ENCODE data around the gene RELL2.

RELL2 gene

DNA sequence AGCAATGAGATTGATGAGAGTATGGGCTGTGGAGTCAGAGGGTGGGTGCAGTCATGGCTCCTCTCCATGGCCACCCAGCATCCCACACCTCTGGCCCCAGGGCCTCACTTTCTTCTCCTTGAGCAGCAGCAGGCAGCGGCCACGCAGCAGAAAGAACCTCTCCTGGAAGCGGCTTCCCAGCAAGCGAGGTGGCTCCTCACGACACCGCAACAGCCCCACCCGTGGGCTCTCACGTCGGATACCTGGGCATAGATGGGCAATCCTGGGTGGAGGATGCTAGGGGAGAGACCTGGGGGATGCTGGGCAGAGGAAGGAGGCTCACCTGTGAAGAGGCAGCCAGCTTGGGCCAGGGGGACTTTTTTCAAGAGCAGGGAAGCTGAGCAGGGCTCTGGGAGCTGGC is 19.6 kb downstream of the RELL2 start:
- no peak for TF ChIP-seq PRDM1 (tag by site-specific recombination; IDR thresholded peaks at IDR 0.05)
- no peak for TF ChIP-seq KLF1 (tag by site-specific recombination; IDR thresholded peaks at IDR 0.05)
- TF ChIP-seq, protein P1, sequence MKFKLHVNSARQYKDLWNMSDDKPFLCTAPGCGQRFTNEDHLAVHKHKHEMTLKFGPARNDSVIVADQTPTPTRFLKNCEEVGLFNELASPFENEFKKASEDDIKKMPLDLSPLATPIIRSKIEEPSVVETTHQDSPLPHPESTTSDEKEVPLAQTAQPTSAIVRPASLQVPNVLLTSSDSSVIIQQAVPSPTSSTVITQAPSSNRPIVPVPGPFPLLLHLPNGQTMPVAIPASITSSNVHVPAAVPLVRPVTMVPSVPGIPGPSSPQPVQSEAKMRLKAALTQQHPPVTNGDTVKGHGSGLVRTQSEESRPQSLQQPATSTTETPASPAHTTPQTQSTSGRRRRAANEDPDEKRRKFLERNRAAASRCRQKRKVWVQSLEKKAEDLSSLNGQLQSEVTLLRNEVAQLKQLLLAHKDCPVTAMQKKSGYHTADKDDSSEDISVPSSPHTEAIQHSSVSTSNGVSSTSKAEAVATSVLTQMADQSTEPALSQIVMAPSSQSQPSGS (tag by site-specific recombination; IDR thresholded peaks at IDR 0.05; ENCODE audit: low read depth), result no peak
- TF ChIP-seq ZNF274 (IDR thresholded peaks at IDR 0.05; ENCODE audit: low read length), result no peak
- no peak for TF ChIP-seq ZNF274 (tag by site-specific recombination; IDR thresholded peaks at IDR 0.05; ENCODE audit: borderline replicate concordance)
- TF ChIP-seq, protein P2, sequence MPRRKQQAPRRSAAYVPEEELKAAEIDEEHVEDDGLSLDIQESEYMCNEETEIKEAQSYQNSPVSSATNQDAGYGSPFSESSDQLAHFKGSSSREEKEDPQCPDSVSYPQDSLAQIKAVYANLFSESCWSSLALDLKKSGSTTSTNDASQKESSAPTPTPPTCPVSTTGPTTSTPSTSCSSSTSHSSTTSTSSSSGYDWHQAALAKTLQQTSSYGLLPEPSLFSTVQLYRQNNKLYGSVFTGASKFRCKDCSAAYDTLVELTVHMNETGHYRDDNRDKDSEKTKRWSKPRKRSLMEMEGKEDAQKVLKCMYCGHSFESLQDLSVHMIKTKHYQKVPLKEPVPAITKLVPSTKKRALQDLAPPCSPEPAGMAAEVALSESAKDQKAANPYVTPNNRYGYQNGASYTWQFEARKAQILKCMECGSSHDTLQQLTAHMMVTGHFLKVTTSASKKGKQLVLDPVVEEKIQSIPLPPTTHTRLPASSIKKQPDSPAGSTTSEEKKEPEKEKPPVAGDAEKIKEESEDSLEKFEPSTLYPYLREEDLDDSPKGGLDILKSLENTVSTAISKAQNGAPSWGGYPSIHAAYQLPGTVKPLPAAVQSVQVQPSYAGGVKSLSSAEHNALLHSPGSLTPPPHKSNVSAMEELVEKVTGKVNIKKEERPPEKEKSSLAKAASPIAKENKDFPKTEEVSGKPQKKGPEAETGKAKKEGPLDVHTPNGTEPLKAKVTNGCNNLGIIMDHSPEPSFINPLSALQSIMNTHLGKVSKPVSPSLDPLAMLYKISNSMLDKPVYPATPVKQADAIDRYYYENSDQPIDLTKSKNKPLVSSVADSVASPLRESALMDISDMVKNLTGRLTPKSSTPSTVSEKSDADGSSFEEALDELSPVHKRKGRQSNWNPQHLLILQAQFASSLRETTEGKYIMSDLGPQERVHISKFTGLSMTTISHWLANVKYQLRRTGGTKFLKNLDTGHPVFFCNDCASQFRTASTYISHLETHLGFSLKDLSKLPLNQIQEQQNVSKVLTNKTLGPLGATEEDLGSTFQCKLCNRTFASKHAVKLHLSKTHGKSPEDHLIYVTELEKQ (tag by site-specific recombination; IDR thresholded peaks at IDR 0.05; ENCODE audit: borderline replicate concordance), result no peak
- TF ChIP-seq, protein P3, sequence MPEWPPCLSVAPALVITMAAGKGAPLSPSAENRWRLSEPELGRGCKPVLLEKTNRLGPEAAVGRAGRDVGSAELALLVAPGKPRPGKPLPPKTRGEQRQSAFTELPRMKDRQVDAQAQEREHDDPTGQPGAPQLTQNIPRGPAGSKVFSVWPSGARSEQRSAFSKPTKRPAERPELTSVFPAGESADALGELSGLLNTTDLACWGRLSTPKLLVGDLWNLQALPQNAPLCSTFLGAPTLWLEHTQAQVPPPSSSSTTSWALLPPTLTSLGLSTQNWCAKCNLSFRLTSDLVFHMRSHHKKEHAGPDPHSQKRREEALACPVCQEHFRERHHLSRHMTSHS (tag by site-specific recombination; IDR thresholded peaks at IDR 0.05), result no peak
- TF ChIP-seq, protein P4, sequence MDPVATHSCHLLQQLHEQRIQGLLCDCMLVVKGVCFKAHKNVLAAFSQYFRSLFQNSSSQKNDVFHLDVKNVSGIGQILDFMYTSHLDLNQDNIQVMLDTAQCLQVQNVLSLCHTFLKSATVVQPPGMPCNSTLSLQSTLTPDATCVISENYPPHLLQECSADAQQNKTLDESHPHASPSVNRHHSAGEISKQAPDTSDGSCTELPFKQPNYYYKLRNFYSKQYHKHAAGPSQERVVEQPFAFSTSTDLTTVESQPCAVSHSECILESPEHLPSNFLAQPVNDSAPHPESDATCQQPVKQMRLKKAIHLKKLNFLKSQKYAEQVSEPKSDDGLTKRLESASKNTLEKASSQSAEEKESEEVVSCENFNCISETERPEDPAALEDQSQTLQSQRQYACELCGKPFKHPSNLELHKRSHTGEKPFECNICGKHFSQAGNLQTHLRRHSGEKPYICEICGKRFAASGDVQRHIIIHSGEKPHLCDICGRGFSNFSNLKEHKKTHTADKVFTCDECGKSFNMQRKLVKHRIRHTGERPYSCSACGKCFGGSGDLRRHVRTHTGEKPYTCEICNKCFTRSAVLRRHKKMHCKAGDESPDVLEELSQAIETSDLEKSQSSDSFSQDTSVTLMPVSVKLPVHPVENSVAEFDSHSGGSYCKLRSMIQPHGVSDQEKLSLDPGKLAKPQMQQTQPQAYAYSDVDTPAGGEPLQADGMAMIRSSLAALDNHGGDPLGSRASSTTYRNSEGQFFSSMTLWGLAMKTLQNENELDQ (tag by site-specific recombination; IDR thresholded peaks at IDR 0.05; ENCODE audit: low read depth), result no peak
- TF ChIP-seq ZNF114 (tag by site-specific recombination; IDR thresholded peaks at IDR 0.05), result no peak
- Histone ChIP-seq H3K4me3 (ENCODE audit: low read depth, low read length) (no peak overlapping the region), H3K4me1 (ENCODE audit: control insufficient read depth, insufficient read depth, low read length) (no peaks in the 10 kb centered on the region), H3K9me3 (ENCODE audit: control insufficient read depth, insufficient read depth, low read depth, low read length) (no peaks in the 10 kb centered on the region), H3K36me3 (ENCODE audit: control insufficient read depth in 2 of 2, insufficient read depth in 1 of 2, low read length in 2 of 2) (peaks cover 0 to 6% of the 10 kb centered on the region in 2 experiments; a peak in 1 of 3 replicates), H3K27ac (ENCODE audit: extremely low read depth, low read depth, low read length) (no peak overlapping the region)
- POLR2A ChIA-PET, result no interaction called here
- CTCF ChIA-PET, result no interaction called here

GRCh38 chr5:141657404-141657803 is 20.6 kb downstream of the RELL2 start:
- TF ChIP-seq ZNF585B (tag by site-specific recombination; IDR thresholded peaks at IDR 0.05) (no peak), ZNF274 (IDR thresholded peaks at IDR 0.05; ENCODE audit: low read length) (no peak), ZNF274 (tag by site-specific recombination; IDR thresholded peaks at IDR 0.05; ENCODE audit: borderline replicate concordance) (no peak), REPIN1 (tag by site-specific recombination; IDR thresholded peaks at IDR 0.05; ENCODE audit: low read depth) (no peak), ZNF366 (tag by site-specific recombination; conservative IDR thresholded peaks at IDR 0.05) (no peak), ZNF677 (tag by site-specific recombination; IDR thresholded peaks at IDR 0.05) (no peak), ZNF37A (tag by site-specific recombination; IDR thresholded peaks at IDR 0.05) (no peak)
- TF ChIP-seq, protein P5, sequence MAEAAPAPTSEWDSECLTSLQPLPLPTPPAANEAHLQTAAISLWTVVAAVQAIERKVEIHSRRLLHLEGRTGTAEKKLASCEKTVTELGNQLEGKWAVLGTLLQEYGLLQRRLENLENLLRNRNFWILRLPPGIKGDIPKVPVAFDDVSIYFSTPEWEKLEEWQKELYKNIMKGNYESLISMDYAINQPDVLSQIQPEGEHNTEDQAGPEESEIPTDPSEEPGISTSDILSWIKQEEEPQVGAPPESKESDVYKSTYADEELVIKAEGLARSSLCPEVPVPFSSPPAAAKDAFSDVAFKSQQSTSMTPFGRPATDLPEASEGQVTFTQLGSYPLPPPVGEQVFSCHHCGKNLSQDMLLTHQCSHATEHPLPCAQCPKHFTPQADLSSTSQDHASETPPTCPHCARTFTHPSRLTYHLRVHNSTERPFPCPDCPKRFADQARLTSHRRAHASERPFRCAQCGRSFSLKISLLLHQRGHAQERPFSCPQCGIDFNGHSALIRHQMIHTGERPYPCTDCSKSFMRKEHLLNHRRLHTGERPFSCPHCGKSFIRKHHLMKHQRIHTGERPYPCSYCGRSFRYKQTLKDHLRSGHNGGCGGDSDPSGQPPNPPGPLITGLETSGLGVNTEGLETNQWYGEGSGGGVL (tag by site-specific recombination; IDR thresholded peaks at IDR 0.05), result no peak
- TF ChIP-seq, protein P2 (tag by site-specific recombination; IDR thresholded peaks at IDR 0.05; ENCODE audit: borderline replicate concordance), result no peak
- ChIA-PET CTCF (interaction anchor here (0.7 to 1.2 kb wide), 3 partner anchors 12 to 358 kb away, joined by 3 to 5 read pairs (median 3); no protein-coding TSS in a partner anchor), POLR2A (no interaction called here)
- Histone ChIP-seq H3K27ac (ENCODE audit: extremely low read depth, low read depth, low read length) (no peak overlapping the region), H3K36me3 (ENCODE audit: control insufficient read depth in 2 of 2, insufficient read depth in 1 of 2, low read length in 2 of 2) (peaks cover 0 to 6% of the 10 kb centered on the region in 2 experiments; a peak in 1 of 3 replicates), H3K9me3 (ENCODE audit: control insufficient read depth, insufficient read depth, low read depth, low read length) (no peaks in the 10 kb centered on the region), H3K4me3 (ENCODE audit: low read depth, low read length) (no peak overlapping the region), H3K4me1 (ENCODE audit: control insufficient read depth, insufficient read depth, low read length) (no peaks in the 10 kb centered on the region)

Data from HEK293 (cell line).